SJSA1 (cell line): Measurements from ENCODE around the gene ITGB3. TPM values are rescaled to one million over a fixed set of nuclear protein-coding genes. Genes with fewer than 3 reads are reported as not detected.

Experiments
- total RNA-seq: library from RNA; depleted of rRNA; stranded (reverse); fragments of >200 nt; shearing (Covaris generic); gene quantifications from 2 replicates; pipeline ENCODE4 v1.2.3, GENCODE V29; 2014; rRNA removed

ITGB3 gene
- total RNA-seq, 1 experiment from 2014 or later = 202 TPM

Other genes starting within 250 kb of the ITGB3 start
- gene CDC27, start 64.5 kb upstream of the ITGB3 start, total RNA-seq = 136 and 198 TPM in 2 replicates
- 2.2 TPM in 1 of 2 replicates, not detected in the other for gene MYL4, start 44.5 kb upstream of the ITGB3 start, total RNA-seq
- 1.8 and 5.4 TPM in 2 replicates for gene EFCAB13, start 70.1 kb downstream of the ITGB3 start, total RNA-seq